HEK293 (cell line): ENCODE data around the gene PGP.

ENCODE experiments used
- CTCF ChIA-PET: fragments of 350-600 bp; formaldehyde crosslinking; extraction: SDS; loops from one replicate; lab custom pipeline; 2021; ENCODE audit warnings: antibody characterized with exemption; lab: Yijun Ruan, JAX
- POLR2A ChIA-PET: fragments of 300-600 bp; formaldehyde crosslinking; extraction: SDS; loops from one replicate; lab custom pipeline; 2020; ENCODE audit warnings: antibody characterized with exemption, inconsistent platforms; lab: Yijun Ruan, JAX
- H3K27ac ChIP-seq: fragments of 200-500 bp; sonication (Bioruptor generic); 2 replicates; pipeline ENCODE4 v1.5.1; 2014; ENCODE audit warnings: low read depth, low read length, control low read depth, inconsistent platforms; ENCODE audit errors: extremely low read depth
- H3K36me3 ChIP-seq, 2 experiments: fragments of 200-500 bp in 1 of 2; sonication (Bioruptor generic) in 1 of 2; 1 replicate in 1 of 2; 2 replicates in 1 of 2; pipeline ENCODE4 v1.5.1; 2014 to 2017; ENCODE audit warnings: inconsistent platforms in 2 of 2, low read length in 2 of 2; ENCODE audit not compliant: control insufficient read depth in 2 of 2, insufficient read depth in 1 of 2
- H3K4me1 ChIP-seq: fragments of 200-500 bp; sonication (Bioruptor generic); 2 replicates; pipeline ENCODE4 v1.5.1; 2014; ENCODE audit warnings: mild to moderate bottlenecking, low read length, inconsistent platforms; ENCODE audit not compliant: control insufficient read depth, insufficient read depth
- H3K4me3 ChIP-seq: 2 replicates; pipeline ENCODE4 v1.5.1; 2011; ENCODE audit warnings: low read depth, mild to moderate bottlenecking, control low read depth, low read length, moderate library complexity
- H3K9me3 ChIP-seq: fragments of 200-500 bp; sonication (Bioruptor generic); 2 replicates; pipeline ENCODE4 v1.5.1; 2014; ENCODE audit warnings: low read depth, low read length, inconsistent platforms; ENCODE audit not compliant: control insufficient read depth, insufficient read depth
- BCL11B ChIP-seq: fragments of 450-650 bp; formaldehyde crosslinking; IDR thresholded peaks from 2 replicates; pipeline ENCODE4 v1.5.1; 2016; ENCODE audit warnings: low read depth, missing biosample characterization, missing genetic modification characterization
- FEZF1 ChIP-seq: fragments of 450-650 bp; formaldehyde crosslinking; IDR thresholded peaks from 2 replicates; pipeline ENCODE4 v1.5.1; 2016; ENCODE audit warnings: missing biosample characterization, missing genetic modification characterization
- HOXD13 ChIP-seq: sonication (generic); formaldehyde crosslinking; IDR thresholded peaks from 2 replicates; pipeline ENCODE4 v1.8.0; 2022; ENCODE audit warnings: missing genetic modification reagents, borderline replicate concordance
- KLF1 ChIP-seq: fragments of 450-650 bp; formaldehyde crosslinking; IDR thresholded peaks from 2 replicates; pipeline ENCODE4 v1.5.1; 2016; ENCODE audit warnings: missing biosample characterization, missing genetic modification characterization
- SCRT1 ChIP-seq: fragments of 450-650 bp; formaldehyde crosslinking; IDR thresholded peaks from 2 replicates; pipeline ENCODE4 v1.5.1; 2016; ENCODE audit warnings: missing biosample characterization, missing genetic modification characterization, borderline replicate concordance
- SETDB1 ChIP-seq: IDR thresholded peaks from one replicate; pipeline ENCODE4 v1.6.1; 2017; ENCODE audit warnings: mild to moderate bottlenecking, low read length, moderate library complexity, mixed read lengths; ENCODE audit not compliant: insufficient read length
- ZBTB20 ChIP-seq: fragments of 450-650 bp; formaldehyde crosslinking; IDR thresholded peaks from 2 replicates; pipeline ENCODE4 v1.5.1; 2016; ENCODE audit warnings: missing biosample characterization, missing genetic modification characterization
- ZBTB7A ChIP-seq: fragments of 450-650 bp; formaldehyde crosslinking; IDR thresholded peaks from 2 replicates; pipeline ENCODE4 v1.5.1; 2016; ENCODE audit warnings: low read depth, missing biosample characterization, missing genetic modification characterization
- ZBTB8A ChIP-seq: fragments of 450-650 bp; formaldehyde crosslinking; IDR thresholded peaks from 2 replicates; pipeline ENCODE4 v1.5.1; 2016; ENCODE audit warnings: missing biosample characterization, missing genetic modification characterization
- ZEB2 ChIP-seq: fragments of 450-650 bp; formaldehyde crosslinking; IDR thresholded peaks from 2 replicates; pipeline ENCODE4 v1.5.1; 2016; ENCODE audit warnings: missing biosample characterization, missing genetic modification characterization
- ZFHX2 ChIP-seq: fragments of 450-650 bp; formaldehyde crosslinking; conservative IDR thresholded peaks from 2 replicates; pipeline ENCODE4 v1.5.1; 2016; ENCODE audit warnings: missing biosample characterization, missing genetic modification characterization
- ZNF112 ChIP-seq: fragments of 450-650 bp; formaldehyde crosslinking; IDR thresholded peaks from 2 replicates; pipeline ENCODE4 v1.5.0; 2017; ENCODE audit warnings: missing biosample characterization, missing genetic modification characterization
- ZNF132 ChIP-seq: fragments of 450-650 bp; formaldehyde crosslinking; IDR thresholded peaks from 2 replicates; pipeline ENCODE4 v1.5.1; 2017; ENCODE audit warnings: missing biosample characterization, missing genetic modification characterization, borderline replicate concordance
- ZNF146 ChIP-seq: fragments of 450-650 bp; formaldehyde crosslinking; IDR thresholded peaks from 2 replicates; pipeline ENCODE4 v1.5.1; 2016; ENCODE audit warnings: missing biosample characterization, missing genetic modification characterization
- ZNF16 ChIP-seq: fragments of 450-650 bp; formaldehyde crosslinking; IDR thresholded peaks from 2 replicates; pipeline ENCODE4 v1.5.1; 2016; ENCODE audit warnings: low read depth, missing biosample characterization, missing genetic modification characterization
- ZNF184 ChIP-seq: fragments of 450-650 bp; IDR thresholded peaks from 2 replicates; pipeline ENCODE4 v1.5.1; 2018; ENCODE audit warnings: missing biosample characterization, mild to moderate bottlenecking, missing genetic modification characterization
- ZNF2 ChIP-seq: fragments of 450-650 bp; formaldehyde crosslinking; IDR thresholded peaks from 2 replicates; pipeline ENCODE4 v1.5.1; 2016; ENCODE audit warnings: missing biosample characterization, missing genetic modification characterization
- ZNF202 ChIP-seq: fragments of 450-650 bp; formaldehyde crosslinking; IDR thresholded peaks from 2 replicates; pipeline ENCODE4 v1.5.1; 2016; ENCODE audit warnings: missing biosample characterization, missing genetic modification characterization, borderline replicate concordance
- ZNF341 ChIP-seq: fragments of 450-650 bp; formaldehyde crosslinking; IDR thresholded peaks from 2 replicates; pipeline ENCODE4; 2016; ENCODE audit warnings: low read depth, missing biosample characterization, missing genetic modification characterization
- ZNF391 ChIP-seq: fragments of 450-650 bp; formaldehyde crosslinking; IDR thresholded peaks from 2 replicates; pipeline ENCODE4 v1.5.1; 2016; ENCODE audit warnings: low read depth, missing biosample characterization, missing genetic modification characterization, borderline replicate concordance
- ZNF416 ChIP-seq: fragments of 450-650 bp; formaldehyde crosslinking; IDR thresholded peaks from 2 replicates; pipeline ENCODE4 v1.5.1; 2016; ENCODE audit warnings: missing biosample characterization, missing genetic modification characterization
- ZNF501 ChIP-seq: fragments of 450-650 bp; formaldehyde crosslinking; IDR thresholded peaks from 2 replicates; pipeline ENCODE4 v1.5.1; 2016; ENCODE audit warnings: missing biosample characterization, missing genetic modification characterization
- ZNF544 ChIP-seq: fragments of 450-650 bp; formaldehyde crosslinking; IDR thresholded peaks from 2 replicates; pipeline ENCODE4 v1.5.0; 2017; ENCODE audit warnings: missing biosample characterization, missing genetic modification characterization
- ZNF549 ChIP-seq: fragments of 450-650 bp; IDR thresholded peaks from 2 replicates; pipeline ENCODE4 v1.5.1; 2018; ENCODE audit warnings: missing biosample characterization, missing genetic modification characterization, mild to moderate bottlenecking, inconsistent platforms, moderate library complexity
- ZNF560 ChIP-seq: fragments of 450-650 bp; formaldehyde crosslinking; IDR thresholded peaks from 2 replicates; pipeline ENCODE4 v1.5.1; 2017; ENCODE audit warnings: missing biosample characterization, missing genetic modification characterization, borderline replicate concordance
- ZNF585B ChIP-seq: fragments of 450-650 bp; formaldehyde crosslinking; IDR thresholded peaks from 2 replicates; pipeline ENCODE4 v1.5.1; 2016; ENCODE audit warnings: missing biosample characterization, missing genetic modification characterization
- ZNF664 ChIP-seq: fragments of 450-650 bp; formaldehyde crosslinking; IDR thresholded peaks from 2 replicates; pipeline ENCODE4 v1.5.1; 2016; ENCODE audit warnings: missing biosample characterization, missing genetic modification characterization
- ZSCAN23 ChIP-seq: fragments of 450-650 bp; formaldehyde crosslinking; IDR thresholded peaks from 2 replicates; pipeline ENCODE4 v1.5.1; 2016; ENCODE audit warnings: missing biosample characterization, missing genetic modification characterization
- TF ChIP-seq, protein P1 (sequence below): fragments of 450-650 bp; formaldehyde crosslinking; IDR thresholded peaks from 2 replicates; pipeline ENCODE4 v1.5.1; 2016; ENCODE audit warnings: missing biosample characterization, missing genetic modification characterization
- TF ChIP-seq, protein P2 (sequence below): fragments of 450-650 bp; formaldehyde crosslinking; IDR thresholded peaks from 2 replicates; pipeline ENCODE4 v1.5.1; 2016; ENCODE audit warnings: missing biosample characterization, missing genetic modification characterization
- TF ChIP-seq, protein P3 (sequence below): fragments of 450-650 bp; formaldehyde crosslinking; IDR thresholded peaks from 2 replicates; pipeline ENCODE4; 2016; ENCODE audit warnings: missing biosample characterization, missing genetic modification characterization

PGP gene

DNA sequence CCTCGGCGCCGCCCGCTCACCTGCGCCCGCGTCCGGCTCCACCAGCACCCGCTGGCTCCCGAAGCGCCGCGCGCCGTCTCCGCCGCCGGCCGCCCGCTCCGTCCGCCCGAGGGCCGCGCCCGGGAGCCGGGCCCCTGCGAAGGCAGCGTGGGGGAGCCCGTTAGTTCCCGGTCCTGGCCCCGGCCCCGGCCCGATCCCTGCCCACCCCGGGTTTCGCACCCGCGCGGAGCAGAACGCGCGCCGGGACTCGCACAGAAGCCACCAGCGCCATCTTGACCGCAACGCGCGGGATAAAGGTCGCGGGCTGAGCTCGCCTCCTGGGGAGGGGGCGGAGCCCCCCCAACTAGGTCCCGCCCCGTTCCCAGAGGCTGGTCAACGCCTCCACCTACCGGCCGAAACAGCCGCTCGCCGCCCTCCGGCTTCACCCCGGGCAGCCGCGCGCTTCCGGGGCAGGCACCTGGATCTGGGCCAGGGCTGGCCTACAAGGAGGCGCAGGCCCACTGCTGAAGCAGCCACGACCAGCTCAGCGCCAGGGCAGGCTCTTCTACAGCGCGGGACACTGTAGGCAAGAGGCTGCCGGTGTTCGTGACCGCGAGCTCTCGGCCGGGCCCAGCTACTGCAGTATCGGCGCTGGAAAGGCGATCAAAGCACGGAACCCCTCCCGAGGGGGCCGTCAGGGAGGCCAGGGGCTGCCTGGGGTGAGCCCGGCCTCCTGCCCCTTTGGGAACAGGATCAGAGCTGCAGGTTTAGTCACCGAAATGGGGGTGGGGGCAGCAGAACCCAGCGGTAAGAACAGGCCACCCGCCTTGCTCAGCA is 36.9 kb upstream of the PGP start, which contains the start of gene ECI1 (continued):
- TF ChIP-seq ZNF560 (tag by site-specific recombination) (no peak), ZBTB8A (tag by site-specific recombination) (peak; percentile 97), ZSCAN23 (tag by site-specific recombination) (no peak), ZEB2 (peak; percentile 99), ZNF146 (tag by site-specific recombination) (no peak), ZNF112 (no peak), ZNF501 (tag by site-specific recombination) (peak; percentile 73), FEZF1 (tag by site-specific recombination) (no peak; the same call in none of the 2 replicates), ZNF664 (tag by site-specific recombination) (no peak), SETDB1 (no peak)

- ChIA-PET POLR2A (interaction anchor here (0.6 to 3.7 kb wide), 26 partner anchors 9 to 286 kb away, joined by 3 to 48 read pairs (median 8); partner anchors contain the start of genes AMDHD2, CCNF, DNASE1L2 and E4F1), CTCF (interaction anchor here (0.6 to 1.9 kb wide), 7 partner anchors 10 to 218 kb away, joined by 3 to 14 read pairs (median 3); partner anchors contain the start of gene TRAF7)
- H3K4me1 ChIP-seq, result peaks cover 7% of the 10 kb centered on the region
- H3K36me3 ChIP-seq, result peaks cover 36 to 56% of the 10 kb centered on the region in 2 experiments
- peak overlapping the region; percentile 78 for H3K4me3 ChIP-seq
- peak overlapping the region; percentile 91 for H3K27ac ChIP-seq
- H3K9me3 ChIP-seq, result no peaks in the 10 kb centered on the region
- TF ChIP-seq, protein P1, sequence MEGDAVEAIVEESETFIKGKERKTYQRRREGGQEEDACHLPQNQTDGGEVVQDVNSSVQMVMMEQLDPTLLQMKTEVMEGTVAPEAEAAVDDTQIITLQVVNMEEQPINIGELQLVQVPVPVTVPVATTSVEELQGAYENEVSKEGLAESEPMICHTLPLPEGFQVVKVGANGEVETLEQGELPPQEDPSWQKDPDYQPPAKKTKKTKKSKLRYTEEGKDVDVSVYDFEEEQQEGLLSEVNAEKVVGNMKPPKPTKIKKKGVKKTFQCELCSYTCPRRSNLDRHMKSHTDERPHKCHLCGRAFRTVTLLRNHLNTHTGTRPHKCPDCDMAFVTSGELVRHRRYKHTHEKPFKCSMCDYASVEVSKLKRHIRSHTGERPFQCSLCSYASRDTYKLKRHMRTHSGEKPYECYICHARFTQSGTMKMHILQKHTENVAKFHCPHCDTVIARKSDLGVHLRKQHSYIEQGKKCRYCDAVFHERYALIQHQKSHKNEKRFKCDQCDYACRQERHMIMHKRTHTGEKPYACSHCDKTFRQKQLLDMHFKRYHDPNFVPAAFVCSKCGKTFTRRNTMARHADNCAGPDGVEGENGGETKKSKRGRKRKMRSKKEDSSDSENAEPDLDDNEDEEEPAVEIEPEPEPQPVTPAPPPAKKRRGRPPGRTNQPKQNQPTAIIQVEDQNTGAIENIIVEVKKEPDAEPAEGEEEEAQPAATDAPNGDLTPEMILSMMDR, result no peak
- TF ChIP-seq ZBTB20 (tag by site-specific recombination) (no peak), ZNF202 (tag by site-specific recombination) (no peak), SCRT1 (tag by site-specific recombination) (no peak), ZNF16 (tag by site-specific recombination) (no peak), ZNF341 (tag by site-specific recombination) (no peak), ZNF416 (no peak), HOXD13 (no peak), ZNF184 (tag by site-specific recombination) (no peak), BCL11B (0 out of 2 replicates have a peak, but pooled peaks have one; percentile 25), ZFHX2 (tag by site-specific recombination) (peak; percentile 72), ZNF132 (tag by site-specific recombination) (no peak), ZNF549 (tag by site-specific recombination) (no peak), ZBTB8A (tag by site-specific recombination) (peak; percentile 9), ZBTB7A (tag by site-specific recombination) (no peak), ZNF585B (tag by site-specific recombination) (no peak), KLF1 (tag by site-specific recombination) (peak; percentile 68), ZNF391 (tag by site-specific recombination) (0 out of 2 replicates have a peak, but pooled peaks have one; percentile 44), ZNF544 (tag by site-specific recombination) (no peak), ZNF2 (tag by site-specific recombination) (peak; percentile 44; the same call in 1 of the 2 replicates)
- TF ChIP-seq, protein P2, sequence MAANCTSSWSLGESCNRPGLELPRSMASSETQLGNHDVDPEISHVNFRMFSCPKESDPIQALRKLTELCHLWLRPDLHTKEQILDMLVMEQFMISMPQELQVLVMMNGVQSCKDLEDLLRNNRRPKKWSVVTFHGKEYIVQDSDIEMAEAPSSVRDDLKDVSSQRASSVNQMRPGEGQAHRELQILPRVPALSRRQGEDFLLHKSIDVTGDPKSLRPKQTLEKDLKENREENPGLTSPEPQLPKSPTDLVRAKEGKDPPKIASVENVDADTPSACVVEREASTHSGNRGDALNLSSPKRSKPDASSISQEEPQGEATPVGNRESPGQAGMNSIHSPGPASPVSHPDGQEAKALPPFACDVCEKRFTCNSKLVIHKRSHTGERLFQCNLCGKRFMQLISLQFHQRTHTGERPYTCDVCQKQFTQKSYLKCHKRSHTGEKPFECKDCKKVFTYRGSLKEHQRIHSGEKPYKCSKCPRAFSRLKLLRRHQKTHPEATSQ (tag by site-specific recombination), result no peak
- TF ChIP-seq, protein P3, sequence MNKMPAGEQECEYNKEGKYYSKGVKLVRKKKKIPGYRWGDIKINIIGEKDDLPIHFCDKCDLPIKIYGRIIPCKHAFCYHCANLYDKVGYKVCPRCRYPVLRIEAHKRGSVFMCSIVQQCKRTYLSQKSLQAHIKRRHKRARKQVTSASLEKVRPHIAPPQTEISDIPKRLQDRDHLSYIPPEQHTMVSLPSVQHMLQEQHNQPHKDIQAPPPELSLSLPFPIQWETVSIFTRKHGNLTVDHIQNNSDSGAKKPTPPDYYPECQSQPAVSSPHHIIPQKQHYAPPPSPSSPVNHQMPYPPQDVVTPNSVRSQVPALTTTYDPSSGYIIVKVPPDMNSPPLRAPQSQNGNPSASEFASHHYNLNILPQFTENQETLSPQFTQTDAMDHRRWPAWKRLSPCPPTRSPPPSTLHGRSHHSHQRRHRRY (tag by site-specific recombination), result no peak
These were observed 36.1 kb upstream of the PGP start for GRCh38 chr16:2250652-2251295.
